ENCODE measurements around the gene EPHA2. TPM values are rescaled to one million over a fixed set of nuclear protein-coding genes. Genes with fewer than 3 reads are reported as not detected.

The EPHA2 gene
- total RNA-seq, 1 donor from 2014 or later, result 211 TPM

DNA sequence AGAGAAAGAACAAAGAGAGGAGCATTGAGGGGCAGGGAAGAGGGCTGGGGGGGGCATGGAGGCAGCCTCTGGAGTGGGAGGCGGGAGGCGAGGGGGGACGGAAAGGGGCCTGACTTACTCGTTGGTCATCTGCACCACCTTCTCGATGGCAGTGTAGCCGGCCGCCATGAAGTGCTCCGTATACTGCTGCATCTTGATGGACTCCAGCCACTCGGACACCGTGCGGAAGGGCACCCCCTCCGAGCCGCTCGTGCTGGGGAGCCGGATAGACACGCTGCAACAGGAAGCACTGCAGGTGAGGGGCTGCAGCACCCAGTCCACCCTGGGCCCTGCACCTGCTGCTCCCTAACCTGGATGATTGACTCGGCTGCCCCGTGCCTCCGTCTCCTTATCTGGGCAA is 26.6 kb downstream of the EPHA2 start:
- Histone ChIP-seq H3K36me3 (ENCODE audit: control insufficient read depth, insufficient read depth, low read length) (peaks cover 19% of the 10 kb centered on the region), H3K27me3 (ENCODE audit: control insufficient read depth, insufficient read depth, low read length) (no peaks in the 10 kb centered on the region), H3K4me3 (ENCODE audit: low read depth, low read length) (no peak overlapping the region)
- TF ChIP-seq, protein P1, sequence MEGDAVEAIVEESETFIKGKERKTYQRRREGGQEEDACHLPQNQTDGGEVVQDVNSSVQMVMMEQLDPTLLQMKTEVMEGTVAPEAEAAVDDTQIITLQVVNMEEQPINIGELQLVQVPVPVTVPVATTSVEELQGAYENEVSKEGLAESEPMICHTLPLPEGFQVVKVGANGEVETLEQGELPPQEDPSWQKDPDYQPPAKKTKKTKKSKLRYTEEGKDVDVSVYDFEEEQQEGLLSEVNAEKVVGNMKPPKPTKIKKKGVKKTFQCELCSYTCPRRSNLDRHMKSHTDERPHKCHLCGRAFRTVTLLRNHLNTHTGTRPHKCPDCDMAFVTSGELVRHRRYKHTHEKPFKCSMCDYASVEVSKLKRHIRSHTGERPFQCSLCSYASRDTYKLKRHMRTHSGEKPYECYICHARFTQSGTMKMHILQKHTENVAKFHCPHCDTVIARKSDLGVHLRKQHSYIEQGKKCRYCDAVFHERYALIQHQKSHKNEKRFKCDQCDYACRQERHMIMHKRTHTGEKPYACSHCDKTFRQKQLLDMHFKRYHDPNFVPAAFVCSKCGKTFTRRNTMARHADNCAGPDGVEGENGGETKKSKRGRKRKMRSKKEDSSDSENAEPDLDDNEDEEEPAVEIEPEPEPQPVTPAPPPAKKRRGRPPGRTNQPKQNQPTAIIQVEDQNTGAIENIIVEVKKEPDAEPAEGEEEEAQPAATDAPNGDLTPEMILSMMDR (IDR thresholded peaks at IDR 0.05; ENCODE audit: insufficient read depth, low read length, poor library complexity, severe bottlenecking), result no peak
- DNase-seq (ENCODE audit: low read depth), result no peak

DNA sequence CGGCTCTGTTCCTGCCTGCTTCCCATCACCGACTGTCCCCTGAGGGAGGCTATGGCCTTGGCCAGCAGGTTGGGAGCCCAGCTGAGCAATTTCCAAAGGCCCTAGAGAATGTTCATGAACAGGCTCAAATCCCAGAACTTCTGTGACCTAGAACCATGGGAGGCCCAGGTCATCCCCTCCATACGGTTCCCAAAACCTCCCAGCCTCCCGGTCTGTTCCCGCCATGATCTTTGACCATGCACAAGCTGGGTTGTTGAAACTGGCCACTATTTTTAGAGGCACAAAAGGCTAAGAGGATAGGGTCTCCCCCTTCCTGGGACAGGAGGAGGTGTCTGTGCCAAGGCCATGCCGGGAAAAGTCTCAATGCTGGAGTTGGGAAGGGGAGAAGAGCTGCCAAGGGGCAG is 27.5 kb downstream of the EPHA2 start:
- TF ChIP-seq, protein P1 (IDR thresholded peaks at IDR 0.05; ENCODE audit: insufficient read depth, low read length, poor library complexity, severe bottlenecking), result no peak
- H3K27me3 ChIP-seq (ENCODE audit: control insufficient read depth, insufficient read depth, low read length), result no peaks in the 10 kb centered on the region
- DNase-seq (ENCODE audit: low read depth), result no peak
- H3K36me3 ChIP-seq (ENCODE audit: control insufficient read depth, insufficient read depth, low read length), result peaks cover 16% of the 10 kb centered on the region
- no peak overlapping the region for H3K4me3 ChIP-seq (ENCODE audit: low read depth, low read length)

DNA sequence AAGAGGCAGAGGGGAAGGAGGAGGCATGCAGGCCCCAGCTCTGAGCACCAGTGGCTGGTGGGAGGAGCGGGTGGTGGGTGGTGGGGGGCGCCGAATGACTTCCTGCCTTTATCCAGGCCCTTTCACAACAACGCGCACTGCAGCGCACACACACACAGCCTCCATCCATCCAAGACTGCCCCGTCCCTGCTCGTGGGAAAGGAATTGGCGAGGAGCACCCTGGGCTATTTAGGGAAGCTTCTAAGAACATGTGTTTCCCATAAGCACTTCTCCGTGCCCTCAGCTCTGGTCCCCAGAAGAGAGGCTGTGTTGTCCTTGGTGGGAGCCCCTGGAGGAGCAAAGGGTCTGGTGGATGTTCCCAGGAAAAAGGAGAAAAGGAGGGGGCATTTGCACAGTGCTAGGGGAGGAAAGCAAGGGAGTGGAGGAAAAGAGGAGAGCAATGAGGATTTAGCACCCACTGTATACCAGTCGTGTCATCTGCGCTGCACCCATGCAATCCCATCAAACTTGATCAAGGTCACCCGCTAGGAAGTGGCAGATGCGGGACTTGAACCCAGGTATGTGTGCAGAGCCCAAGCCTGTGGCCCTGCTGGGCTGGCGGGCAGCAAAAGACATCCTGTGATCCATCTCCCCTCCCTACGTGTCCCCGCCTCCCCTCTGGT is 28.1 kb downstream of the EPHA2 start:
- no peak for DNase-seq (ENCODE audit: low read depth)
- Histone ChIP-seq H3K27me3 (ENCODE audit: control insufficient read depth, insufficient read depth, low read length) (no peaks in the 10 kb centered on the region), H3K36me3 (ENCODE audit: control insufficient read depth, insufficient read depth, low read length) (peaks cover 14% of the 10 kb centered on the region)

DNA sequence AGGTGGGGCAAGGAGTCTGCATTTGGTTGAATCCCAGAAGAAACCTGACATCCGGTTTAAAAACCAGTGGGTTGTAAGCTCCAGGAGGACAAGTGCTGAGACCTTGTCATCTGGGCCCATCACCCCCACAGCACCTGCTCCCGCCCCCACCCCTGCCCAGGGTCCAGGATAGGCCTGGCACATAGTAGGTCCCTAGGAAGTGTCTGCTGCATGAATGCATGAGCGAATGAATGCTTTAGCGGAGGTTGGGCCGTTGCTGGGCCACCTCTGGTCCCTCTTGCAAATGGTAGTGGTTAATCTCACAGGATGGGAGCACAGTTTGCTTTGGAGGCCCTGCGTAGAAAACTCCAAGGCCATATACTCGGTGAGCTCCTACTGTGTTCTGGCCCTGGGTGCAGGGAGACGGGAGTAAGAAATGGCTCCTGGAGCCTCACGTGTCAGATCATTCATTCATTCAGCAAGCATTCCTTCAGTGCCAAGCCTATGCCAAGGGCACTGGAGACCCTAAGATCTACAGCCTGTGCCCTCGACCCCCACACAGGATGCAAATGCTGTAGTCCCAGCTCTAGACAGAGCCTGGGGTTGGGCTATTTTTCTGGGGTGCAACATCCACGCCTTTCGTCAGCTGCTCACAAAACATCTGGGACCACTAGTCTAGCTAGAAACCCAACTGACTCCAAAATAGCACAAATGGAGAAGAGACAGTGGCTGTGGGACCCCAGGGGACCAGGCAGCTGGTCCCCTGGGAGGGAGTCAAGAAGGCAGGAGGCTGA is 28.9 kb downstream of the EPHA2 start:
- TF ChIP-seq, protein P1 (IDR thresholded peaks at IDR 0.05; ENCODE audit: insufficient read depth, low read length, poor library complexity, severe bottlenecking), result no peak

More for the DNA sequence above, 28.1 kb downstream of the EPHA2 start:
- no peak overlapping the region for H3K4me3 ChIP-seq (ENCODE audit: low read depth, low read length)
- TF ChIP-seq, protein P1 (IDR thresholded peaks at IDR 0.05; ENCODE audit: insufficient read depth, low read length, poor library complexity, severe bottlenecking), result no peak

DNA sequence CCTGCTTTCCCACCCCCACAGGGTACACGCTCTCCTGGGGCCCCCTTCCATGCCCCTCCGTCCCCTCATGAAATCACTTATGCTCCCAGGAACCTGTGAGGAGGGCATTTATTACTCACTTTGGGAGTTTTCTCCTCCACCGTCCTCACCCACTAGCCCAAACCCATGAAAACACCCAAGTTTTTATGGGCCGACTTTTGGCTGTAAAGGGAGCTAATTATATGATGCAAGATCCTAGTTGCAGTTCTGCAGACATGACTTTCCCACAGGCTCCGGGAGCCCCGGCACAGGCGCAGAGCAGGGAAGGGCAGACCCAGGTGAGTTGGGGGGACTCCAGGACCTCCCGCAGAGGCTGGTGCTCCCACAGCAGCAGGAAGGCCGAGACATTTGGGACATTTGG is 29.7 kb downstream of the EPHA2 start:
- TF ChIP-seq, protein P1 (IDR thresholded peaks at IDR 0.05; ENCODE audit: insufficient read depth, low read length, poor library complexity, severe bottlenecking), result no peak

More for the DNA sequence above, 28.9 kb downstream of the EPHA2 start:
- H3K27me3 ChIP-seq (ENCODE audit: control insufficient read depth, insufficient read depth, low read length), result no peaks in the 10 kb centered on the region
- DNase-seq (ENCODE audit: low read depth), result no peak
- peaks cover 14% of the 10 kb centered on the region for H3K36me3 ChIP-seq (ENCODE audit: control insufficient read depth, insufficient read depth, low read length)
- no peak overlapping the region for H3K4me3 ChIP-seq (ENCODE audit: low read depth, low read length)

More for the DNA sequence above, 29.7 kb downstream of the EPHA2 start:
- Histone ChIP-seq H3K27me3 (ENCODE audit: control insufficient read depth, insufficient read depth, low read length) (no peaks in the 10 kb centered on the region), H3K4me3 (ENCODE audit: low read depth, low read length) (no peak overlapping the region), H3K36me3 (ENCODE audit: control insufficient read depth, insufficient read depth, low read length) (peaks cover 14% of the 10 kb centered on the region)
- DNase-seq (ENCODE audit: low read depth), result no peak
